ENCODE results near the gene MMAA. TPM values are rescaled to one million over a fixed set of nuclear protein-coding genes. Genes with fewer than 3 reads are reported as not detected.

The MMAA gene
- total RNA-seq, 4 donors from 2014 or later: 2.4 to 5.4 (median 4.1) TPM

DNA sequence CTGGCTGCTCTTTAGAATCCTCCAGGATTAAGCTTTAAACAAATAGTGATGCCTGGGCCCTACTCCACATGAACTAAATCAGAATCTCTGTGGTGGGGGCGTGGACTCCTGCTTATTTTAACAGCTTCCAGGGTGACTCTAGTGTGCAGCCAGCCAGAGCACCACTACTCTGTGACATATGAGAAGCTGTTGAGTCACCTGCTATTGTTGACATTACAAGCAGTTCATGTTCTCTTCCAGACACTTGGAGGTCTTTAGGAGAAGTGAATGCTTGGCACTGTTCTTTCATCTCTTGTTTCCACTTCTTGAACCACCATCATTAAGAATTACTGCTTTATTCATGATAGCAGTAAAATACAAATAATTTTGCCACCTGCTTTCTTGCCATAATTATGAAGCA, 60.3 kb downstream of the MMAA start:
- H3K27ac ChIP-seq (replicated peaks in 1 of 4): peak overlapping the region; percentile 30 to 63 (median 46)
- 14% methylated on average over 1 of the region's 1 CpG for WGBS
- H3K36me3 ChIP-seq: no peaks in the 10 kb centered on the region
- no peak overlapping the region for H3K4me3 ChIP-seq
- peaks cover 7 to 19% (median 18%) of the 10 kb centered on the region in 4 donors for H3K4me1 ChIP-seq
- no peak for TF ChIP-seq POLR2A (IDR thresholded peaks at IDR 0.05; ENCODE audit: low read depth)
- no peak for TF ChIP-seq EP300 (IDR thresholded peaks at IDR 0.05)
- TF ChIP-seq POLR2AphosphoS5 (IDR thresholded peaks at IDR 0.05): no peak
- TF ChIP-seq, protein P1, sequence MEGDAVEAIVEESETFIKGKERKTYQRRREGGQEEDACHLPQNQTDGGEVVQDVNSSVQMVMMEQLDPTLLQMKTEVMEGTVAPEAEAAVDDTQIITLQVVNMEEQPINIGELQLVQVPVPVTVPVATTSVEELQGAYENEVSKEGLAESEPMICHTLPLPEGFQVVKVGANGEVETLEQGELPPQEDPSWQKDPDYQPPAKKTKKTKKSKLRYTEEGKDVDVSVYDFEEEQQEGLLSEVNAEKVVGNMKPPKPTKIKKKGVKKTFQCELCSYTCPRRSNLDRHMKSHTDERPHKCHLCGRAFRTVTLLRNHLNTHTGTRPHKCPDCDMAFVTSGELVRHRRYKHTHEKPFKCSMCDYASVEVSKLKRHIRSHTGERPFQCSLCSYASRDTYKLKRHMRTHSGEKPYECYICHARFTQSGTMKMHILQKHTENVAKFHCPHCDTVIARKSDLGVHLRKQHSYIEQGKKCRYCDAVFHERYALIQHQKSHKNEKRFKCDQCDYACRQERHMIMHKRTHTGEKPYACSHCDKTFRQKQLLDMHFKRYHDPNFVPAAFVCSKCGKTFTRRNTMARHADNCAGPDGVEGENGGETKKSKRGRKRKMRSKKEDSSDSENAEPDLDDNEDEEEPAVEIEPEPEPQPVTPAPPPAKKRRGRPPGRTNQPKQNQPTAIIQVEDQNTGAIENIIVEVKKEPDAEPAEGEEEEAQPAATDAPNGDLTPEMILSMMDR (IDR thresholded peaks at IDR 0.05): no peak
- DNase-seq (ENCODE audit: extremely low spot score): no peak
- peaks cover 0 to 14% (median 0%) of the 10 kb centered on the region in 4 donors for H3K9me3 ChIP-seq
- no peaks in the 10 kb centered on the region for H3K27me3 ChIP-seq
- intact Hi-C loops (cut with DNase I): no loop called here

DNA sequence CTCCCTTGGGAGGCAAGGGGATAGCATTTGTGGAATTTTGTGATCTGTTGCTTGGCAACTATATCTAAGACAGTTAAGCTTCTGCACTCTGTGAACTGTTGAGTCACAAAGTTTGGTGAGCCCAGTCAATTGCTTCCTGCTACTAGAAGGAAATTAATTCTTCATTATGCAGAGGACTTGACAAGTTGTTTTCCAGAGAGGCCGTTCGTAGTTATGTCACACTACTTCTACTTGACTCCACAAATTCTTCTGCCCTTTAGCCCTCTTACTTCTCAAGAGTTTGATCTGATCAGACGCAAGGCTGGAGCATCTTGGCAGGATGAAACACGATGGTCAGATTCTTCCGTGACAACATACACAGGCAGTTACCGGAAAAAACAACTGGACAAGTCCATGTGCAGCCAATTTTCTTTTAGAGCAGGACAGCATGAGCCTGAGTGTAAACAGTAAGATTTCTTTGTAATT, 60.8 kb downstream of the MMAA start, which contains the start of gene C4orf51:
Gene C4orf51, plus strand, starts transcription at position 156 of the 465 bp plus-strand sequence. Its CDS starts 58 bp downstream, at position 214.
- Histone ChIP-seq H3K9me3 (peaks cover 0 to 14% (median 0%) of the 10 kb centered on the region in 4 donors), H3K4me1 (peaks cover 7 to 19% (median 18%) of the 10 kb centered on the region in 4 donors), H3K4me3 (no peak within 1 kb of the TSS), H3K36me3 (no peaks in the 10 kb centered on the region), H3K27ac (replicated peaks in 1 of 4) (peak within 1 kb of the TSS; percentile 30 to 63 (median 46)), H3K27me3 (no peaks in the 10 kb centered on the region)
- WGBS: 14% methylated on average over 6 of the region's 6 CpGs
- TF ChIP-seq POLR2A (IDR thresholded peaks at IDR 0.05; ENCODE audit: low read depth) (no peak), POLR2AphosphoS5 (IDR thresholded peaks at IDR 0.05) (no peak), EP300 (IDR thresholded peaks at IDR 0.05) (no peak)
- TF ChIP-seq, protein P1 (IDR thresholded peaks at IDR 0.05): no peak
- intact Hi-C loops (cut with DNase I): no loop called here
- no peak for DNase-seq (ENCODE audit: extremely low spot score)

DNA sequence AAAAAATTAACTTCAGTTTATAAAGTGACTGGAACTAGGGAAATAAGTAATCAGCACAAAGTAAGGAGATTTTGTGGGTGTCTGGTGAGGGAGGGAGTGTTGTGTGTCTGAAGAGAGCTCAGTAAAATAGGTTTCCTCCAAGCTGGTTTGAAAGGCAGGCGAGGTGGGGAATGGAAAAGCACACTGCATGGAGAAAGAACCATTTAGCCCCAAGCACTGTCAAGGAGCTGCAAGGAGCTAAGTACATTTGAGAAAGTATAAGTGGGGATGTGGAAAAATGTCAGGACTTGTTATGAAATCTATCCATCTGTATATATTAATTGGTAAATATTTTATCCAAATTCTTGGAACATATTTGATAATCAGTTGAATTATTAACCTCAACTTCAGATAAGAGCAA, 61.7 kb downstream of the MMAA start:
- DNase-seq (ENCODE audit: extremely low spot score): no peak
- H3K27me3 ChIP-seq: no peaks in the 10 kb centered on the region
- peaks cover 0 to 14% (median 0%) of the 10 kb centered on the region in 4 donors for H3K9me3 ChIP-seq
- intact Hi-C loops (cut with DNase I): no loop called here
- no peaks in the 10 kb centered on the region for H3K36me3 ChIP-seq
- TF ChIP-seq, protein P1 (IDR thresholded peaks at IDR 0.05): no peak
- TF ChIP-seq POLR2A (IDR thresholded peaks at IDR 0.05; ENCODE audit: low read depth) (no peak), POLR2AphosphoS5 (IDR thresholded peaks at IDR 0.05) (no peak), EP300 (IDR thresholded peaks at IDR 0.05) (no peak)
- H3K27ac ChIP-seq (replicated peaks in 1 of 4): peak overlapping the region in 1 of 4 donors; percentile 30
- H3K4me1 ChIP-seq: peaks cover 7 to 19% (median 18%) of the 10 kb centered on the region in 4 donors
- no peak overlapping the region for H3K4me3 ChIP-seq
- WGBS: 96% methylated on average over 1 of the region's 1 CpG

DNA sequence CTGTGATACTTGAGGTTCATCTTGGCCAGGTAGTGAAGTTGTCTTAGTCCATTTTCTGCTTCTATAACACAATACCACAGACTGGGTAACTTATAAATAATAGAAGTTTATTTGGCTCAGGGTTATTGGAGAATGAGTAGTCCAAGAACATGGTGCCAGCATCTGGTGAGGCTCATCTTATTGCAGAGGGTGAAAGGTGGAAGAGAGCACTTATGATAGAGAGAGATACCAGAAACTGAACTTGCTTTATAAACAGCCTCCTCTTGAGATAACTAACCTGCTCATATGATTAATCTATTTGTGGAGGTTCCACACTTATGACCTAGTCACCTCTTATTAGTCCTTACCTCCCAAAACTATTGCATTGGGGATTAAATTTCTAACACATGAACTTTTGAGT, 62.3 kb downstream of the MMAA start:
- H3K36me3 ChIP-seq: no peaks in the 10 kb centered on the region
- intact Hi-C loops (cut with DNase I): no loop called here
- no peaks in the 10 kb centered on the region for H3K27me3 ChIP-seq
- no peak overlapping the region for H3K27ac ChIP-seq (replicated peaks in 1 of 4)
- H3K9me3 ChIP-seq: peaks cover 0 to 14% (median 0%) of the 10 kb centered on the region in 4 donors
- H3K4me3 ChIP-seq: no peak overlapping the region
- TF ChIP-seq EP300 (IDR thresholded peaks at IDR 0.05) (no peak), POLR2A (IDR thresholded peaks at IDR 0.05; ENCODE audit: low read depth) (no peak), POLR2AphosphoS5 (IDR thresholded peaks at IDR 0.05) (no peak)
- TF ChIP-seq, protein P1 (IDR thresholded peaks at IDR 0.05): no peak
- peaks cover 7 to 19% (median 18%) of the 10 kb centered on the region in 4 donors for H3K4me1 ChIP-seq
- DNase-seq (ENCODE audit: extremely low spot score): no peak

DNA sequence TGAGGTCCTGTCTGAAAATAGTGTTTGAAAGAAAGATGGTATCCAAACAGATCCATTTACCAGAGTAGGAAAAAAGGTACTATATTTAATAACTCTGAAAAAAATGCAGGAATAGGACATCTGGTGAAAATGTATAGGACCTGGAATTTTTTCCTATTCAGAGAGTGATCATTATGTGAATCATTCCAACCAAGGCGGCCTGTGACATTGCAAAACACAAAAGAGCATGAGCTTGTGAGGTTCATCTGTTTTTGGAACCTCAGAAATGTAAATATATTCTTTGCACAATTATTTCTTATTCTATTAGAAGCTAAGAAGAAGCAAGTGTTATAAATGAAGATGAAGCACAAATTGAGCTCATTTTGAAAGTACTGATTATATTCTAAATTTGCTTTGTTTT, 62.8 kb downstream of the MMAA start:
- WGBS: 84% methylated on average over 1 of the region's 1 CpG
- DNase-seq (ENCODE audit: extremely low spot score): no peak
- H3K4me3 ChIP-seq: no peak overlapping the region
- no peaks in the 10 kb centered on the region for H3K36me3 ChIP-seq
- peaks cover 0 to 14% (median 0%) of the 10 kb centered on the region in 4 donors for H3K9me3 ChIP-seq
- no peaks in the 10 kb centered on the region for H3K27me3 ChIP-seq
- intact Hi-C loops (cut with DNase I): no loop called here
- TF ChIP-seq POLR2AphosphoS5 (IDR thresholded peaks at IDR 0.05): no peak
- TF ChIP-seq POLR2A (IDR thresholded peaks at IDR 0.05; ENCODE audit: low read depth): no peak
- TF ChIP-seq, protein P1 (IDR thresholded peaks at IDR 0.05): no peak
- no peak for TF ChIP-seq EP300 (IDR thresholded peaks at IDR 0.05)
- H3K27ac ChIP-seq (replicated peaks in 1 of 4): no peak overlapping the region
- H3K4me1 ChIP-seq: peaks cover 7 to 19% (median 18%) of the 10 kb centered on the region in 4 donors

Data from esophagus muscularis mucosa (tissue), 4 donors.